Activated naive CD8-positive, alpha-beta T cell treated with anti-CD3 and anti-CD28 coated beads, Interleukin-2, amount 50 U/mL, for 16 hours (primary cell): ENCODE results near the gene RNASEH2B.

Source experiments
- DNase-seq: peaks from one replicate; pipeline ENCODE4 v3.0.0-alpha.2; 2020; ENCODE audit warnings: low read depth, low spot score

RNASEH2B gene

GRCh38 chr13:50940509-50940908 lies 30.9 kb downstream of the RNASEH2B start:
- DNase-seq = no peak

DNA sequence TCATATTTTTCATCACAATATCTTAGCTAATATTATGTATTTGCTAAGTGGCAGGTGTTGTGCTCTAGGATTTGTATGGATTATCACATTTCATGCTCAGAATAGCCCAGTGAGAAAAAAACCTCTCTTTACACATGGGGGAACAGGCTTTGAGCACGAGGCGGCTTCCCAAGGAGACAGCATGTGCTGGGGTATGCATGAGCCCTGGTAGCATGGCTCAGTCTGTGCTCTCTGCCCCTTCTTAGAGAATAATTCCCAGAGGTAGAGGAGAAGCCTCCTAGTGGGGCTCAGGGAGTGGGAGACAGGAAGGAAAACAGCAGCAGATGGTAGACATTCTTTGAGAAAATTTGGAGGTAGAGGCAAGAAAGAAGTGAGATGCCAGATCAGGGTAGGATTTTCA lies 31.6 kb downstream of the RNASEH2B start:
- DNase-seq = no peak

- no peak for DNase-seq
These were observed 33.2 kb downstream of the RNASEH2B start for GRCh38 chr13:50942630-50943311.

- no peak for DNase-seq
These were observed 36.1 kb downstream of the RNASEH2B start for GRCh38 chr13:50945669-50946068.

DNA sequence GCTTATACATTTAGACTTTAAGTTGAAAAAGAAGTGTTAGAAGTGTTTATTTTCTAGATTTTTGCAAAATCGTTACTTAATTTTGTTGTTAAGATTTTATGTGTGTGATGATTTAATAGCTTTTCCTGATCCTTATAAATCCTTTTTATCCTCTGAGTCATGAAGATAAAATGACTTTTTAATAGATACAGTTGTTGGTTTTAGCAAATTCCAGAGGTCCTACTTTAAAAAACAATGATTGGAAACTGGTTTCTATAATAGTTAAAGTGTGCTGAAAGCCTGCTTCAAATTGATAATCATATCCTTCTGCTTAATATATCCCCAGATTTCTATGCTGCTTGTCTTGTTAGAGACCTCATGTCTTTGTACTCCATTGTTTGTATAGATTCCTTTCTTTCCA lies 39.0 kb downstream of the RNASEH2B start:
- no peak for DNase-seq

DNA sequence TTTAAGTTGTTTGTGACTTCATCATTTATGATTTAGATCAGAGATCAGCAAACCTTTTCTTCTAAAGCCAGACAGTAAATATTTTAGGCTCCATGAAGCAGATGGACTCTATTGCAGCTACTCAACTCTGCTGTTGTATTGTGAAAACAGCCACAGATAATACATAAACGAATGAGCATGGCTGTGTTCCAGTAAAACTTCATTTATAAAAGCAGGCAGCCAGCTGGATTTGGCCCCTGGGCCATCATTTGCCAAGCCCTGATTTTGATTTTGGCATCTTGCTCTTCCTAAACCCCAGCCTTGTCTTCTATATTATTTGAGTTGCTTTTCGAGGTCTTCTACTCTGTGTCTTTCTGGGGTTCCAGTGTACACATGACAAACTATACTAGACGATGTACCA lies 41.3 kb downstream of the RNASEH2B start:
- no peak for DNase-seq

DNA sequence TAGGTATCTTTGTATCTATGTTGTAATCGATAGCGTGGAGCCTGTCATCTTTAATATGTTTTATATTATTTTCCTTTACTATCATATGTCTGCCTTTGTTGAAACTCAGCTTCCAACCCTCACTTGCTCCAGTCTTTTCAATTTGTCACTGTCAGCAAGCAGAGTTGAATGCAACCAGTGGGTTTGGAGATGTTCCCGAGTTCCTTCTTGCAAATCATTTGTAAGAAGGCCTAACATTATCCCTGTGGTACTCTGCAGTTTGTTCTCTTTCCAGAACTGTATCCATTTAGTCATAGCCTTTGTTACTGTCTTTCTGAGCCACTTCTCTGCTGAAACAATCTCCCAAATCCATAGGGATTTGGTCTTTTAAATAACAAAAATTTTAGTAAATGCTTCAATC lies 41.8 kb downstream of the RNASEH2B start:
- no peak for DNase-seq

DNA sequence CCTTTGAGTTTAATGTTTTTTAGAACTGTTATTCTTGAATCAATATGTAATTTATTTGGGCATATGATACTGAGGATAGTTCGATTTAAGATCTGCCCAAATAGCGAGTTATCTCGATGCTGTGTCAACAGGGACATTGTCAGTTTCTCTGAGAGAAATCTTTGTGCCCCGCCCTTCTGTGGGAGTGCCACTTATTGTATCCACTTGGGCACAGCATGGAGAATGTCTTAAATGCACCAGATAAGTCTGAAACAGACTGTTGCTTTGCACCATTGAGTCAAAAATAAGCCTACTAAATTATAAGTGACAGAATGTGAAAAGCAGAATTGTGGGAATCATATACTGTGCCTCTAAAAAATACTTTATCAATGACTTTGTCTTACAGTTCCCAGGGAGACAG lies 45.6 kb downstream of the RNASEH2B start:
- no peak for DNase-seq

GRCh38 chr13:50955798-50956197 lies 46.2 kb downstream of the RNASEH2B start:
- DNase-seq = no peak

GRCh38 chr13:50957620-50958019 lies 48.0 kb downstream of the RNASEH2B start:
- DNase-seq = no peak

GRCh38 chr13:50969691-50970090 lies 60.1 kb downstream of the RNASEH2B start:
- no peak for DNase-seq

DNA sequence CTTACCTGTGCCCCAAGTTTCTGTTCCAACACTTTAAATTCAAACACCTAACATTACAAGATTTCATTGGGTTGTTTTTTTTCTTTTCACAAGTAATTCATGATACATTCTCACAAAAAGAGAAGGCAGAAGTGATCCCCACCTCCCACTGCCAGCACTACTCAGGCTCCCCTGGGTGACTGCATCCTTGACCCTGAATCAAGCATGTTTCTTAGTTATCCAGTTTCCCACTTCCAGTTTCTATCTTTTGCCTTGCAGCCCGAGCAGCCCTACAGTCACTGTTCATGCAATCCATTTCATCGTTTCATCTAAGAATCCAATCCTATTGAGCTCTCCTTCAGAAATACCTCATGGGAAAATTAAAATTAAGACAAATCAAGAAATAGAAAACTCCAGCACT lies 61.4 kb downstream of the RNASEH2B start:
- DNase-seq = no peak

DNA sequence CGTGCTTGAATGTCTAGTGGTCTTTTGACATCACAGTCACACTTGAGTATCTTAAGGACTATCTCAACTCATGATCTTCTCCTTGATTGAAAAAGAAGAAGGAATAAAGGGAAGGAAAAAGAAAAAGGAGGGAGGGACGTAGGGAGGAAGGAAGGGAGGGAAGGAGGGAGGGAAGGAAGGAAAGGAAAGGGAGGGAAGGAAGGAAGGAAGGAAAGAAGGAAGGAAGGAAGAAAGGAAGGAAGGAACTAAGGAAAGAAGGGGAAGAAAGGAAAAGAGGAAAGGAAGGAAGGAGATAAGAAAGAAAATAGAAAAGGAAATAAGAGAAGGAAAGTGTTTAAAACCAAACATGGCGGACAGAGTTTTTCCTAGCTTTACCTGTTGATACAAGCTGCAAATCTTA lies 64.7 kb downstream of the RNASEH2B start:
- DNase-seq = no peak

GRCh38 chr13:50979187-50979586 lies 69.6 kb downstream of the RNASEH2B start:
- no peak for DNase-seq

DNA sequence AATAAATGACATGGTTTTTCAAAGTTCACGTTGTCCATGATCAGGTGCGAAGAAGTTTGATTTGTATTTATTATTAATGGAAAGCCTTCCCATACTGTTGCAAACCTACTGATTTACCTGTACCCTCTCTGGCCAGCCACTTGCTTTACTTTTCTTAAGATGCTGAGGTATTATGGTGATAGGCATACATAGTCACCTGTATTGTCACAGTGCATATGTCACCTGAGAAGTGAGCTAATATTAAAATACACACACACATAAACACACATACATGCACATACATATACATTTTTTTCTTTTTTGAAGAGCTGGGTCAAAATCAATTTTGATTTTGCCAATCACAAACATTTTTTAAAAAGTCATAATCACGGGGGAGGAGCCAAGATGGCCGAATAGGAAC lies 72.1 kb downstream of the RNASEH2B start:
- DNase-seq = no peak

DNA sequence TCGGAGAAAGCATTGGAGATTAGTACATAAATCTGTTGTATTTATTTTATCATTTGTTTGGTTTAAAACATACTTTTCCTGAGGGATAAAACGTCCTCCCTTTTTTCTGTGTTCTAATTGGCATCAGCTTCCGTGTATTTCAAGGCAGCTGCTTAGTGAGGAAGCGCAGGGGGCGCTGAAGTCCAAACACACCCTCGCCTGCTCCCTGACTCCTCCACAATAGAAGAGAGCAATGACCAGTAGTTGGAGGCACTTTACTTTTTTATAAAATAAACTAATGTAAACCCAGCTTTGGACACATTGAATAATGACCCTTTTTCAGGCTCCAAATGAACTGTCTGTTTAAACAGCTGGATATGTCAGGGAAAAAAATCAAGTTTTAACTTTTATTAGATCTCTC lies 79.9 kb downstream of the RNASEH2B start:
- no peak for DNase-seq

- no peak for DNase-seq
These were observed 80.7 kb downstream of the RNASEH2B start for GRCh38 chr13:50990065-50990817.

DNA sequence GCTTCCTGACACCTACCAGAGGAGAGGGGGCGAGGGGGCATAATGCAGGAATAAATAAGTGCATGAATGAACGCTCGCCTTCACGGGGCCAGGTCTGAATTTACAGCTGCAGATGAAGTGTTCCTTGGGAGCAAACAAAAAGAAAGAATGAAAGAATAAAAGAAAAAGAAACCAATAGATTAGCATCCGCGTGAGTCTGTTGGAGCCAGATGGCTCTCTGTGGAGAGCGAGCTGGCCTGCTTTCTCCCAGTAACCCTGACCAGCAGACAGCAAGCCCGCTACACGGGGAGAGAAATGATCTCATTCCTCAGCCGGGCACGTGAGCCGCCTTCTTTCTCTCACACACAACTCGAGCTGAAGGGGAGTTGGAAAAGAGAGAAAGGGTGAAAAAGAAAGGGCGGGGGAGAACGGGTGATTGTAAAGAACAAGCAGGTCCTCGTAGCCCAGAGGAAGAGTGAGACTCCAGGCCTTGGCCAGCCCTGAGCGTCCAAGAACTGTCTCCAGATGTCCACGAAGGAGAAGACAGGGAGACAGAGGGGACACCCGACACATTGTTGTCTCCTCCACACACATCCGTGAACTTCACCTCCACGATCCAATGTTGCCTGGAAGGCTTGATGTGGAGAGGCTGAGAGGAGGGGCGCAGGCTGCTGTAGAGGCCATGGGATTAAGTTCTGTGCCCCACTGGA lies 81.4 kb downstream of the RNASEH2B start:
- no peak for DNase-seq

- no peak for DNase-seq
These were observed 82.3 kb downstream of the RNASEH2B start for GRCh38 chr13:50991579-50992521.

DNA sequence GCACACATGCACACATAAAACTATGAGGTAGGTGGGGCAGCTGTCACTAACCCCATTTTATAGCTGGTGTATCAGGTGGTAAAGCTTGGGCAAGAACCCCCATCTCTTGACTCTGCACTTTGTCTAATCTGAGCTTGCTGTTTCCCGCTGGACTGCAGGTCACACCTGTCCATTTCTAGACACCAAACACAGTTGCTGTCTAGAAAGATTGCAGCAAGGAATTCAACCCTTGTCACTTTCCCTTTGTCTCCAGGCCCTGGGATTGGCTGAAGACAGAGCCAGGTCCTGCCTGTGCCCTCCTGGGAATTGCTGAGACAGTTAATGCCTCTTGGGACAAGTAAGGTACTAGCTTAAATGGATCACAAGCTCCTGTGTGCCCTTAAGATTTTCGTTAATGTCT lies 83.8 kb downstream of the RNASEH2B start:
- no peak for DNase-seq

DNA sequence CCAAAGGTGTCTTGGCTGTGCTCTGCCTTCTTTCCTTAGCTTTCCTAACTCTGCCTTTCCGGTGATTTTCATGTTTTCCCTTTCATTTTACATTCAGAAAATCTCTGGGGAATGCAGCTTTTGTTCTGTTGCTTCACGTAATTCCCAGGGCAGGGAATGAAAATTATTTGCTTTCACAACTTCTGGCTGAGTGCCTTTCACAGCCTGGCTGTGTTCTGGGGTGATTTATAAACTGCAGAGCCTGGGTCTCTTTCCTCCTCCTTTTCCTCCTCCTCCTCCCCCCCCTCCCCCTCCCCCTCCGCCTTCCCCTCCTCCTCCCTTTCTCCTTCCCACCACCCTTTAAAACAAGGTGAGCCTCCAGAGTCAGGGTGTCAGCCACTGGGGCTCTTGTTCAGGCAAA lies 84.3 kb downstream of the RNASEH2B start:
- no peak for DNase-seq

DNA sequence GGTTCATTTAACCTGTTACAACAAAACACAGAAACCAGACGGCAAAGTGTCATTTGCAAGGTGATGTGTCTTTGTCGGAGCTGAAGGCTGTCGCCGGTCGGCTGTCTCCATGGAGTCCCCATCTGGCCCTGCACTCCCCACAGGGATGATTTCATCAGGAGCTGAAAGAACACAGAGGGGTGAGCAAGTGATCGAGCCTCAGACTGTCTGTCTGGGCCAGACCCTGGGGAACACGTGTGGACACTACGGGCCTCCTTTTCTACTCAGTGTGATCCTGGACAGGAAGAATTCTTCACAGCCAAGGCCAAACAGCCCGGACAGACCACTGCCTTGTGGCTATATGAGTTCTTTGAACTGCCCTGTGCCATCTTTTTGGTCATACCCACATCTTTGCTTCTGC lies 85.1 kb downstream of the RNASEH2B start:
- no peak for DNase-seq
